CD4-positive, alpha-beta T cell (primary cell): ENCODE results near the gene PCGF3. TPM values are rescaled to one million over a fixed set of nuclear protein-coding genes. Genes with fewer than 3 reads are reported as not detected.
"Not testable (repeated sequence)": the region's sequence is repeated elsewhere in the genome, so short reads cannot be mapped to it uniquely, and the experiment has no call there.

Experiments used
- ATAC-seq: fragments of 200-7000 bp; cut with Tn5 transposase; one replicate; pipeline ENCODE4 v1.10.0; 2022; ENCODE audit warnings: mild to moderate bottlenecking; ENCODE audit not compliant: poor library complexity
- CTCF ChIA-PET: fragments of 350-600 bp; sonication (Branson Sonifier 250); formaldehyde crosslinking; loops from one replicate; lab custom pipeline; 2021; ENCODE audit warnings: antibody characterized with exemption, inconsistent platforms; lab: Charles Lee
- POLR2A ChIA-PET: fragments of 350-600 bp; sonication (Branson Sonifier 250); formaldehyde crosslinking; loops from one replicate; lab custom pipeline; 2021; ENCODE audit warnings: antibody characterized with exemption, inconsistent platforms; lab: Charles Lee
- DNase-seq, 14 experiments: peaks; one replicate each; pipeline ENCODE4 v3.0.0-alpha.2; 2013 to 2020; ENCODE audit warnings: mixed read lengths in 2 of 14
- H3K27ac ChIP-seq, 2 donors: one replicate each; pipeline versions ENCODE4 v1.5.1 to v1.7.0; 2013; ENCODE audit warnings: low read length in 2 of 2, low read depth in 1 of 2, mild to moderate bottlenecking in 1 of 2
- H3K27me3 ChIP-seq, 2 experiments: 1 replicate in 1 of 2; 2 replicates in 1 of 2; pipeline versions ENCODE4 v1.6.1 to v1.7.0; 2013; ENCODE audit warnings: low read length in 2 of 2, control low read depth in 1 of 2, mild to moderate bottlenecking in 1 of 2, moderate library complexity in 1 of 2; ENCODE audit not compliant: insufficient read depth in 2 of 2, control insufficient read depth in 1 of 2
- H3K36me3 ChIP-seq: one replicate; pipeline ENCODE4 v1.6.1; 2013; ENCODE audit warnings: low read length, control low read depth; ENCODE audit not compliant: insufficient read depth
- H3K4me1 ChIP-seq: one replicate; pipeline ENCODE4 v1.6.1; 2013; ENCODE audit warnings: low read length, control low read depth; ENCODE audit not compliant: insufficient read depth
- H3K4me3 ChIP-seq: one replicate; pipeline ENCODE4 v1.5.1; 2013; ENCODE audit warnings: mild to moderate bottlenecking, low read length, moderate library complexity
- H3K9me3 ChIP-seq, 2 experiments: 1 replicate in 1 of 2; 2 replicates in 1 of 2; pipeline versions ENCODE4 v1.6.1 to v1.7.0; 2013; ENCODE audit warnings: low read length in 2 of 2, mild to moderate bottlenecking in 2 of 2, control low read depth in 1 of 2, moderate library complexity in 1 of 2; ENCODE audit not compliant: control insufficient read depth in 1 of 2, insufficient read depth in 1 of 2
- H3K27ac Mint-ChIP-seq: one replicate; pipeline ENCODE4 v1.8.0; 2020; ENCODE audit warnings: mixed read lengths
- H3K27me3 Mint-ChIP-seq: one replicate; pipeline ENCODE4 v1.8.0; 2021; ENCODE audit warnings: mixed read lengths
- H3K36me3 Mint-ChIP-seq: one replicate; pipeline ENCODE4 v1.8.0; 2021; ENCODE audit warnings: low read depth, mixed read lengths
- H3K4me1 Mint-ChIP-seq: one replicate; pipeline ENCODE4 v1.8.0; 2021; ENCODE audit warnings: low read depth, mixed read lengths
- H3K4me3 Mint-ChIP-seq: one replicate; pipeline ENCODE4 v1.8.0; 2020; ENCODE audit warnings: mild to moderate bottlenecking, mixed read lengths
- H3K9me3 Mint-ChIP-seq: one replicate; pipeline ENCODE4 v1.8.0; 2020; ENCODE audit warnings: mixed read lengths
- intact Hi-C, 2 experiments: fragments of 100-400 bp; cut with DNase I in 1 of 2; cut with micrococcal nuclease in 1 of 2; formaldehyde crosslinking; loops; one replicate each; pipeline versions ENCODE4 v1.15.1 to v1.9.0; 2023 to 2025; cut with DNase I, micrococcal nuclease
- total RNA-seq, 174 experiments: library from RNA in 2 of 174; stranded (reverse) in 2 of 174; gene quantifications; one replicate each; pipeline ENCODE4 v1.2.3 and lab custom pipeline; 2021 to 2026
- TF ChIP-seq, protein P1 (sequence below): fragments of 200-600 bp; IDR thresholded peaks from one replicate; pipeline ENCODE4 v1.8.0; 2022; ENCODE audit warnings: antibody characterized with exemption, mild to moderate bottlenecking

Gene PCGF3
- total RNA-seq, 2 experiments from 2014 or later: 45.1 to 48.6 TPM

DNA sequence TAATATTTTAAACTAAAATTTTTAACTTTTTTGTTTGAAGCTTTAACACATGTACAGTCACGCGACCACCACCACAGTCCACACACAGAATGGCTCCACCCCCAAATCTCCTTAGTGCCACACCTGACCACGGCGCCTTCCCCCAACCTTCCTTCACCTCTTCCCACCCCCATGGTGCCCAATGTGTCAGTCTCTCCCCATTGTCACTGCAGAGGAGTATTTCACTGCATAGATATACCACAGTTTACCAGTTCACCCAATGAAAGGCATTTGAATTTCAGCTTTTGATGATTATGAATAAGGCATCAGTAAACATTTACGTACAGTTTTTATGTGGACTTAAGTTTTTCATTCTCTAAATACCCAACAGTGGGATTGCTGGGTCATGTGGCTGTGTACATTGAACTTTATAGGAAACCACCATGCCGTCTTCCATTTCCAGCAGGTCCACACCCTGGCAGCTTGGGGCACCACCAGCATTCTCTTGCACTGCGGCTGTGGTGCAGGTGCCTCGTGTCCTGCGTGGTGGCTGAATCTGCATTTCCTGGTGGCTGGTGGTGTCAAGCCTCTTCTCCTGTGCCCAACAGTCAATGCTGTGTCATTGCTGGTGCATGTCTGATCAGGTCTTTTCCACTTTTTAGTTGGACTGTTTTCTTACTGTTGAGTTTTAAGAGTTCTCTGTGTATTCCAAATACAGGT, 71.3 kb downstream of the PCGF3 start:
- H3K4me1 ChIP-seq: peaks cover 76% of the 10 kb centered on the region
- intact Hi-C loops: no loop called here
- H3K4me3 ChIP-seq: no peak overlapping the region
- CTCF ChIA-PET: no interaction called here
- H3K27me3 ChIP-seq: no peaks in the 10 kb centered on the region
- POLR2A ChIA-PET: no interaction called here
- DNase-seq (no peak), ATAC-seq (no peak)
- H3K9me3 Mint-ChIP-seq: no peaks in the 10 kb centered on the region
- peaks cover 63% of the 10 kb centered on the region for H3K4me1 Mint-ChIP-seq
- peaks cover 48% of the 10 kb centered on the region for H3K36me3 ChIP-seq
- peak overlapping the region; percentile 62 for H3K4me3 Mint-ChIP-seq
- no peaks in the 10 kb centered on the region for H3K27me3 Mint-ChIP-seq
- TF ChIP-seq, protein P1, sequence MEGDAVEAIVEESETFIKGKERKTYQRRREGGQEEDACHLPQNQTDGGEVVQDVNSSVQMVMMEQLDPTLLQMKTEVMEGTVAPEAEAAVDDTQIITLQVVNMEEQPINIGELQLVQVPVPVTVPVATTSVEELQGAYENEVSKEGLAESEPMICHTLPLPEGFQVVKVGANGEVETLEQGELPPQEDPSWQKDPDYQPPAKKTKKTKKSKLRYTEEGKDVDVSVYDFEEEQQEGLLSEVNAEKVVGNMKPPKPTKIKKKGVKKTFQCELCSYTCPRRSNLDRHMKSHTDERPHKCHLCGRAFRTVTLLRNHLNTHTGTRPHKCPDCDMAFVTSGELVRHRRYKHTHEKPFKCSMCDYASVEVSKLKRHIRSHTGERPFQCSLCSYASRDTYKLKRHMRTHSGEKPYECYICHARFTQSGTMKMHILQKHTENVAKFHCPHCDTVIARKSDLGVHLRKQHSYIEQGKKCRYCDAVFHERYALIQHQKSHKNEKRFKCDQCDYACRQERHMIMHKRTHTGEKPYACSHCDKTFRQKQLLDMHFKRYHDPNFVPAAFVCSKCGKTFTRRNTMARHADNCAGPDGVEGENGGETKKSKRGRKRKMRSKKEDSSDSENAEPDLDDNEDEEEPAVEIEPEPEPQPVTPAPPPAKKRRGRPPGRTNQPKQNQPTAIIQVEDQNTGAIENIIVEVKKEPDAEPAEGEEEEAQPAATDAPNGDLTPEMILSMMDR: no peak
- no peak overlapping the region for H3K27ac ChIP-seq
- no peaks in the 10 kb centered on the region for H3K9me3 ChIP-seq
- H3K27ac Mint-ChIP-seq: peak overlapping the region; percentile 80
- peaks cover 76% of the 10 kb centered on the region for H3K36me3 Mint-ChIP-seq

DNA sequence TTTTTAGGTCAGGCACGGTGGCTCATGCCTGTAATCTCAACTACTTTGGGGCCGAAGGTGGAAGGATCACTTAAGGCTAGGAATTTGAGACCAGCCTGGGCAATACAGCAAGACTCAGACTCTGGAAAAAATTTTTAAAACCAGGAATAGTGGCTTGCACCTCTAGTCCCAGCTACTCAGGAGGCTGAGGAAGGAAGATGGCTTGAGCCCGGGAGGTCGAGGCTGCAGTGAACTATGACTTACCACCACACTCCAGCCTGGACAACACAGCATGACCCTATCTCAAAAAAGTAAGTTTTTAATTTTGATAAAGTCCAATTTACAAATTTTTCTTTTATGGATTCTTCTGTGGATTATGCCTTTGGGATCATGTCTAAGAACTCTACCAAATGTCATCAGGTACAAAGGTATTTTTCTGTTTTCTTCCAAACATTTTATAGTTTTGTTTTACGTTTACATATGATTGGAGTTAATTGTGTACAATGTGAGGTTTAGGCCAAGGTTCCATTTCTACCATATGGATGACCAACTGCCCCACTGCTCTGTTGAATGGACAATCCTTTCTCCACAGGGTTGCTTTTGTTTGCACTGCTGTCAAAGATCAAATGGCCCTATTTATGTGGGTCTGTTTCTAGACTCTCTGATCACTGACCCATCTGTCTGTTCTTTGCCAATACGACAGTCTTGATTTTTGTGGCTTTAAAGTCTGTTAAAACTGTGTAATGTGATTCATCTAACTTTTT, 72.1 kb downstream of the PCGF3 start:
- intact Hi-C loops: no loop called here
- TF ChIP-seq, protein P1: no peak
- peak overlapping the region; percentile 80 for H3K27ac Mint-ChIP-seq
- Histone ChIP-seq H3K27ac (no peak overlapping the region), H3K4me3 (no peak overlapping the region), H3K4me1 (peaks cover 83% of the 10 kb centered on the region), H3K27me3 (no peaks in the 10 kb centered on the region), H3K36me3 (peaks cover 48% of the 10 kb centered on the region), H3K9me3 (no peaks in the 10 kb centered on the region)
- ChIA-PET POLR2A (interaction anchor here (0.8 kb wide), 1 partner anchor 9 kb away, joined by 3 read pairs; no protein-coding TSS in a partner anchor), CTCF (interaction anchor here (1.7 kb wide), 1 partner anchor 11 kb away, joined by 3 read pairs; no protein-coding TSS in a partner anchor)
- no peak for DNase-seq
- no peaks in the 10 kb centered on the region for H3K27me3 Mint-ChIP-seq
- H3K4me1 Mint-ChIP-seq: peaks cover 69% of the 10 kb centered on the region
- no peaks in the 10 kb centered on the region for H3K9me3 Mint-ChIP-seq
- ATAC-seq: no peak
- peak overlapping the region; percentile 2 for H3K4me3 Mint-ChIP-seq
- peaks cover 76% of the 10 kb centered on the region for H3K36me3 Mint-ChIP-seq

DNA sequence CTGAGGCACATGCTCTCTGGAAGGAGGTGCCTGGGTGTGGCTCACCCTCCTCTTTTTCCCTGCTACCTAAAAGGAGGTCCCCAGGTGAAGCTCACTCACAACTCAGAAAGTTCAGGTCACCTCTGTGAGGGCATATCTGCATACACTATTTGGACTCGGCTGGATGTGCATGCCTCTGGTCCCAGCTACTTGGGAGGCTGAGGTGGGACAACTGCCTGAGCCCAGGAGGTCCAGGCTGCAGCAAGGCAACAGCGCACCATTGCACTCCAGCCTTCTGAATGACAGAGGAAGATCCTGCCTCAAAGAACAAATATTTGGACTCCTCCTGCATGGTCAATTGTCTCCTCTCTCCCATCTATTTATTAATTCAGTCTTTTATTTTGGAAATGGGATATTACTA, 73.9 kb downstream of the PCGF3 start:
- Histone ChIP-seq H3K27ac (no peak overlapping the region), H3K9me3 (peaks cover 0 to 5% of the 10 kb centered on the region in 2 experiments), H3K27me3 (peaks cover 3 to 11% of the 10 kb centered on the region in 2 experiments), H3K4me3 (no peak overlapping the region), H3K4me1 (peaks cover 65% of the 10 kb centered on the region), H3K36me3 (peaks cover 41% of the 10 kb centered on the region)
- Mint-ChIP-seq H3K36me3 (peaks cover 68% of the 10 kb centered on the region), H3K27ac (peak overlapping the region; percentile 95), H3K9me3 (no peaks in the 10 kb centered on the region), H3K4me3 (peak overlapping the region; percentile 97), H3K4me1 (peaks cover 60% of the 10 kb centered on the region), H3K27me3 (peaks cover 9% of the 10 kb centered on the region)
- ChIA-PET CTCF (interaction anchor here (1.7 kb wide), 1 partner anchor 13 kb away, joined by 3 read pairs; no protein-coding TSS in a partner anchor), POLR2A (no interaction called here)
- intact Hi-C loops: no loop called here
- TF ChIP-seq, protein P1: no peak
- no peak for ATAC-seq
- no peak for DNase-seq

DNA sequence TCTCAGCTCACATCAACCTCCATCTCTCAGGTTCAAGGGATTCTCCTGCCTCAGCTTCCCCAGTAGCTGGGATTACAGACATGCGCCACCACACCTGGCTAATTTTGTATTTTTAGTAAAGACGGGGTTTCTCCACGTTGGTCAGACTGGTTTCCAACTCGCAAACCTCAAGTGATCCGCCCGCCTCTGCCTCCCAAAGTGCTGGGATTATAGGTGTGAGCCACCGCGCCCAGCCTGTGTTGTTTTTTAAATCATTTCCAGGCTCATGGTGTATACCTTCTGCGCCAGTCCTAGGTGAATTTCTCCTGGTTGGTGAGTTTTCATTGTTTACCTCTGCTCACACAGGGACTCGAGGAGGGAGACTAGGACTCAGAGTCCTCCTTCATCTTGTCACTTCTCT, 74.6 kb downstream of the PCGF3 start:
- peak overlapping the region; percentile 97 for H3K4me3 Mint-ChIP-seq
- peaks cover 61% of the 10 kb centered on the region for H3K36me3 Mint-ChIP-seq
- DNase-seq, H3K9me3 Mint-ChIP-seq, ATAC-seq, CTCF ChIA-PET, H3K27ac ChIP-seq: not testable (repeated sequence)
- intact Hi-C loops: loop anchor here (2.0 to 10.0 kb wide), 8 partner anchors 103 to 805 kb away; partner anchors contain the start of genes UVSSA (in 2 of the 2), DGKQ (in 1 of the 2), IDUA (in 1 of the 2) and ZNF141 (in 1 of the 2)
- Histone ChIP-seq H3K9me3 (peaks cover 0 to 12% of the 10 kb centered on the region in 2 experiments), H3K36me3 (peaks cover 34% of the 10 kb centered on the region), H3K4me3 (peak overlapping the region; percentile 97), H3K27me3 (peaks cover 9 to 18% of the 10 kb centered on the region in 2 experiments), H3K4me1 (peaks cover 65% of the 10 kb centered on the region)
- H3K27ac Mint-ChIP-seq: peak overlapping the region; percentile 95
- POLR2A ChIA-PET: interaction anchor here (2.1 kb wide), 1 partner anchor 207 kb away, joined by 9 read pairs; the partner anchor contains the start of gene IDUA
- peaks cover 16% of the 10 kb centered on the region for H3K27me3 Mint-ChIP-seq
- peaks cover 61% of the 10 kb centered on the region for H3K4me1 Mint-ChIP-seq
